ENCODE data around the gene OVCH2. TPM values are rescaled to one million over a fixed set of nuclear protein-coding genes. Genes with fewer than 3 reads are reported as not detected.

OVCH2 gene
- total and polyA plus RNA-seq, 10 of the 15 experiments (the other 5 are each of a cell fraction or from before 2014, with no cell fraction given), result not detected

GRCh38 chr11:7677796-7678201, 28.5 kb downstream of the OVCH2 start (continued):
- no peak for TF ChIP-seq REST (IDR thresholded peaks at IDR 0.05; ENCODE audit: low read depth, low read length)

GRCh38 chr11:7677071-7677470, 29.2 kb downstream of the OVCH2 start:
- no peak overlapping the region for H2AFZ ChIP-seq (ENCODE audit: control insufficient read depth, low read depth, low read length)
- in situ Hi-C loops (cut with MboI) (no loop called here), intact Hi-C loops (cut with micrococcal nuclease; ENCODE audit: unreplicated experiment) (no loop called here)
- peaks cover 10% of the 10 kb centered on the region for H3K9me3 ChIP-seq (replicated peaks; ENCODE audit: control insufficient read depth, insufficient read depth, low read length)
- FAIRE-seq (no peak), DNase-seq (ENCODE audit: low read depth, low spot score) (no peak), ATAC-seq (no peak)
- CTCF ChIA-PET, result interaction anchor here (0.7 to 1.8 kb wide), 3 partner anchors 13 to 164 kb away, joined by 3 to 4 read pairs (median 3); partner anchors contain the start of gene PPFIBP2
- no peak overlapping the region for H3K9ac ChIP-seq (ENCODE audit: control insufficient read depth, insufficient read depth, low read length)
- RAD21 ChIA-PET (ENCODE audit: unreplicated experiment), result no interaction called here
- no peak overlapping the region for H3K4me2 ChIP-seq (ENCODE audit: control insufficient read depth, insufficient read depth)
- H3K27ac ChIP-seq (ENCODE audit: control insufficient read depth, insufficient read depth), result no peak overlapping the region
- 83% methylated on average over 5 of the region's 5 CpGs for WGBS (ENCODE audit: insufficient coverage, insufficient replicate concordance, low lambda C conversion rate, missing lambda C conversion rate)
- TF ChIP-seq CREM (IDR thresholded peaks at IDR 0.05; ENCODE audit: low read depth), result no peak
- peak; percentile 44; the same call in 1 of the 2 replicates for TF ChIP-seq SPI1 (IDR thresholded peaks at IDR 0.05; ENCODE audit: borderline replicate concordance, insufficient read depth, low read depth, low read length)
- POLR2A ChIA-PET, result interaction anchor here (0.9 to 2.1 kb wide), 2 partner anchors 8 to 636 kb away, joined by 3 to 6 read pairs; no protein-coding TSS in a partner anchor
- BruUV-seq (replicated peaks), result no TSS peak
- H3K4me1 ChIP-seq (ENCODE audit: control insufficient read depth, insufficient read depth, low read length), result peaks cover 15% of the 10 kb centered on the region
- no peaks in the 10 kb centered on the region for H3K27me3 ChIP-seq (replicated peaks in 1 of 2; ENCODE audit: control insufficient read depth in 2 of 2, insufficient read depth in 2 of 2, low read length in 1 of 2)
- SMC1A ChIA-PET (ENCODE audit: uncharacterized antibody, unreplicated experiment), result interaction anchor here (0.6 to 2.5 kb wide), 4 partner anchors 10 to 579 kb away, joined by 3 to 9 read pairs (median 3); no protein-coding TSS in a partner anchor
- H4K20me1 ChIP-seq (ENCODE audit: control insufficient read depth, insufficient read depth), result no peaks in the 10 kb centered on the region
- no peaks in the 10 kb centered on the region for H3K36me3 ChIP-seq (ENCODE audit: control insufficient read depth in 2 of 2, insufficient read depth in 2 of 2, low read length in 1 of 2)
- H3K4me3 ChIP-seq, result no peak overlapping the region
- peaks cover 2% of the 10 kb centered on the region for H3K79me2 ChIP-seq (ENCODE audit: control insufficient read depth, insufficient read depth, low read length)
